ENCODE data around the gene FAM174C. TPM values are rescaled to one million over a fixed set of nuclear protein-coding genes. Genes with fewer than 3 reads are reported as not detected.

Gene FAM174C
- total RNA-seq, 1 experiment from 2014 or later = 59.4 TPM

GRCh38 chr19:1275260-1275975, at the start of gene FAM174C (continued):
- no peak for TF ChIP-seq STAT6 (CRISPR knock-in tag; conservative IDR thresholded peaks at IDR 0.05; ENCODE audit: low read depth)
- no peak for TF ChIP-seq ZSCAN18 (CRISPR knock-in tag; IDR thresholded peaks at IDR 0.05)
- TF ChIP-seq FOXP1 (CRISPR knock-in tag; IDR thresholded peaks at IDR 0.05; ENCODE audit: borderline replicate concordance) = no peak; the same call in 1 of the 2 replicates
- no peak for TF ChIP-seq CDX4 (CRISPR knock-in tag; IDR thresholded peaks at IDR 0.05; ENCODE audit: borderline replicate concordance)

GRCh38 chr19:1226227-1226518, 49.2 kb upstream of the FAM174C start:
- TF ChIP-seq ZNF425 (CRISPR knock-in tag; conservative IDR thresholded peaks at IDR 0.05) = no peak
- TF ChIP-seq USF2 (CRISPR knock-in tag; IDR thresholded peaks at IDR 0.05) = no peak
- TF ChIP-seq HMGXB4 (CRISPR knock-in tag; IDR thresholded peaks at IDR 0.05) = no peak
- no peak for TF ChIP-seq ATF1 (CRISPR knock-in tag; IDR thresholded peaks at IDR 0.05)
- no peak for TF ChIP-seq AR (CRISPR knock-in tag; IDR thresholded peaks at IDR 0.05)
- TF ChIP-seq RELA (CRISPR knock-in tag; IDR thresholded peaks at IDR 0.05; ENCODE audit: borderline replicate concordance) = 0 out of 2 replicates have a peak, but pooled peaks have one; percentile 44
- no peak for TF ChIP-seq USF1 (CRISPR knock-in tag; IDR thresholded peaks at IDR 0.05)
- POLR2A ChIA-PET = no interaction called here
- H3K36me3 Mint-ChIP-seq = no peaks in the 10 kb centered on the region
- CTCF ChIA-PET = interaction anchor here (1.1 to 2.1 kb wide), 5 partner anchors 9 to 222 kb away, joined by 3 to 8 read pairs (median 5); no protein-coding TSS in a partner anchor
- no peak for ATAC-seq
- H3K9me3 Mint-ChIP-seq = no peaks in the 10 kb centered on the region
- no peak overlapping the region for H3K4me3 Mint-ChIP-seq
- H3K27me3 Mint-ChIP-seq (ENCODE audit: low read depth) = no peaks in the 10 kb centered on the region
- DNase-seq (ENCODE audit: low spot score) = no peak
- H3K27ac Mint-ChIP-seq = no peak overlapping the region
- no peaks in the 10 kb centered on the region for H3K4me1 Mint-ChIP-seq

All from WTC11 (cell line).